ENCODE results near the gene CD70.
"Not testable (repeated sequence)": the region's sequence is repeated elsewhere in the genome, so short reads cannot be mapped to it uniquely, and the experiment has no call there.

The CD70 gene

GRCh38 chr19:6562437-6562836, 28.5 kb downstream of the CD70 start:
- not testable (repeated sequence) for H3K27ac ChIP-seq (ENCODE audit: low read length); H3K9ac ChIP-seq (ENCODE audit: low read length)

GRCh38 chr19:6556480-6557195, 34.3 kb downstream of the CD70 start:
- Histone ChIP-seq H3F3A (ENCODE audit: insufficient read depth, low read length) (peaks cover 4% of the 10 kb centered on the region; the same call in 1 of the 2 replicates), H2AFZ (ENCODE audit: low read length) (no peak overlapping the region), H3K27ac (ENCODE audit: low read length) (no peak overlapping the region), H3K9ac (ENCODE audit: low read length) (no peak overlapping the region), H4K20me1 (ENCODE audit: insufficient read depth, low read length) (no peaks in the 10 kb centered on the region), H3K4me3 (ENCODE audit: low read length) (no peak overlapping the region), H3K9me3 (replicated peaks; ENCODE audit: insufficient read depth, low read length) (no peaks in the 10 kb centered on the region), H3K27me3 (replicated peaks; ENCODE audit: insufficient read depth, low read length) (peaks cover 2% of the 10 kb centered on the region; the same call in 1 of the 2 replicates), H3K9me2 (replicated peaks; ENCODE audit: insufficient read depth, low read length) (no peaks in the 10 kb centered on the region), H3K79me2 (ENCODE audit: low read length) (no peaks in the 10 kb centered on the region), H3K4me2 (ENCODE audit: low read depth, low read length) (peak overlapping the region; percentile 26), H3K36me3 (replicated peaks; ENCODE audit: insufficient read depth, low read length) (no peaks in the 10 kb centered on the region), H3K4me1 (ENCODE audit: low read length) (peaks cover 10% of the 10 kb centered on the region)
- TF ChIP-seq EZH2 (optimal IDR thresholded peaks at IDR 0.05; ENCODE audit: low read depth, low read length) = no peak
- TF ChIP-seq, protein P1, sequence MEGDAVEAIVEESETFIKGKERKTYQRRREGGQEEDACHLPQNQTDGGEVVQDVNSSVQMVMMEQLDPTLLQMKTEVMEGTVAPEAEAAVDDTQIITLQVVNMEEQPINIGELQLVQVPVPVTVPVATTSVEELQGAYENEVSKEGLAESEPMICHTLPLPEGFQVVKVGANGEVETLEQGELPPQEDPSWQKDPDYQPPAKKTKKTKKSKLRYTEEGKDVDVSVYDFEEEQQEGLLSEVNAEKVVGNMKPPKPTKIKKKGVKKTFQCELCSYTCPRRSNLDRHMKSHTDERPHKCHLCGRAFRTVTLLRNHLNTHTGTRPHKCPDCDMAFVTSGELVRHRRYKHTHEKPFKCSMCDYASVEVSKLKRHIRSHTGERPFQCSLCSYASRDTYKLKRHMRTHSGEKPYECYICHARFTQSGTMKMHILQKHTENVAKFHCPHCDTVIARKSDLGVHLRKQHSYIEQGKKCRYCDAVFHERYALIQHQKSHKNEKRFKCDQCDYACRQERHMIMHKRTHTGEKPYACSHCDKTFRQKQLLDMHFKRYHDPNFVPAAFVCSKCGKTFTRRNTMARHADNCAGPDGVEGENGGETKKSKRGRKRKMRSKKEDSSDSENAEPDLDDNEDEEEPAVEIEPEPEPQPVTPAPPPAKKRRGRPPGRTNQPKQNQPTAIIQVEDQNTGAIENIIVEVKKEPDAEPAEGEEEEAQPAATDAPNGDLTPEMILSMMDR (IDR thresholded peaks at IDR 0.05; ENCODE audit: low read length) = no peak
- TF ChIP-seq EZH2phosphoT487 (IDR thresholded peaks at IDR 0.05; ENCODE audit: low read length) = no peak
- DNase-seq = no peak

More at GRCh38 chr19:6562437-6562836, 28.5 kb downstream of the CD70 start:
- not testable (repeated sequence) for H3K79me2 ChIP-seq (ENCODE audit: low read length); H3K27me3 ChIP-seq (replicated peaks; ENCODE audit: insufficient read depth, low read length); H3K36me3 ChIP-seq (replicated peaks; ENCODE audit: insufficient read depth, low read length); H3K4me1 ChIP-seq (ENCODE audit: low read length); H2AFZ ChIP-seq (ENCODE audit: low read length); H3K9me3 ChIP-seq (replicated peaks; ENCODE audit: insufficient read depth, low read length); H4K20me1 ChIP-seq (ENCODE audit: insufficient read depth, low read length); DNase-seq; H3K9me2 ChIP-seq (replicated peaks; ENCODE audit: insufficient read depth, low read length); H3K4me3 ChIP-seq (ENCODE audit: low read length); H3F3A ChIP-seq (ENCODE audit: insufficient read depth, low read length); H3K4me2 ChIP-seq (ENCODE audit: low read depth, low read length)
- TF ChIP-seq, protein P1 (IDR thresholded peaks at IDR 0.05; ENCODE audit: low read length) = 0 out of 2 replicates have a peak, but pooled peaks have one; percentile 5

GRCh38 chr19:6556043-6556449, 34.9 kb downstream of the CD70 start:
- TF ChIP-seq EZH2 (optimal IDR thresholded peaks at IDR 0.05; ENCODE audit: low read depth, low read length) = no peak
- TF ChIP-seq EZH2phosphoT487 (IDR thresholded peaks at IDR 0.05; ENCODE audit: low read length) = no peak
- TF ChIP-seq, protein P1 (IDR thresholded peaks at IDR 0.05; ENCODE audit: low read length) = no peak
- H3K4me1 ChIP-seq (ENCODE audit: low read length) = peaks cover 10% of the 10 kb centered on the region
- H3K27ac ChIP-seq (ENCODE audit: low read length) = no peak overlapping the region
- no peaks in the 10 kb centered on the region for H3K9me3 ChIP-seq (replicated peaks; ENCODE audit: insufficient read depth, low read length)
- no peaks in the 10 kb centered on the region for H3K36me3 ChIP-seq (replicated peaks; ENCODE audit: insufficient read depth, low read length)
- H3K27me3 ChIP-seq (replicated peaks; ENCODE audit: insufficient read depth, low read length) = peaks cover 5% of the 10 kb centered on the region; the same call in 1 of the 2 replicates
- no peaks in the 10 kb centered on the region for H3K79me2 ChIP-seq (ENCODE audit: low read length)
- H3F3A ChIP-seq (ENCODE audit: insufficient read depth, low read length) = peaks cover 4% of the 10 kb centered on the region; the same call in 1 of the 2 replicates
- no peaks in the 10 kb centered on the region for H3K9me2 ChIP-seq (replicated peaks; ENCODE audit: insufficient read depth, low read length)
- H4K20me1 ChIP-seq (ENCODE audit: insufficient read depth, low read length) = no peaks in the 10 kb centered on the region
- H3K9ac ChIP-seq (ENCODE audit: low read length) = no peak overlapping the region
- no peak overlapping the region for H3K4me3 ChIP-seq (ENCODE audit: low read length)
- H3K4me2 ChIP-seq (ENCODE audit: low read depth, low read length) = peak overlapping the region; percentile 26
- no peak for DNase-seq
- H2AFZ ChIP-seq (ENCODE audit: low read length) = no peak overlapping the region

All from MM.1S (cell line).